GM10847 (cell line): ENCODE results near the gene SH2D4B.

ENCODE experiments used
- POLR2A ChIP-seq: IDR thresholded peaks from 2 replicates; pipeline ENCODE4 v1.6.1; 2011; ENCODE audit not compliant: insufficient read length; ENCODE audit errors: extremely low read depth

The SH2D4B gene

GRCh38 chr10:80537736-80538480, at the start of gene SH2D4B:
Gene SH2D4B, plus strand, starts transcription at chr10:80537902. Its CDS starts 430 bp downstream, at chr10:80538332.
- no peak for TF ChIP-seq POLR2A

GRCh38 chr10:80488539-80489066, 49.1 kb upstream of the SH2D4B start:
- no peak for TF ChIP-seq POLR2A

GRCh38 chr10:80489371-80490112, 48.2 kb upstream of the SH2D4B start:
- TF ChIP-seq POLR2A, result no peak

- no peak for TF ChIP-seq POLR2A
These were observed 46.2 kb upstream of the SH2D4B start for GRCh38 chr10:80491251-80492102.

GRCh38 chr10:80492848-80493521, 44.7 kb upstream of the SH2D4B start:
- TF ChIP-seq POLR2A, result no peak

GRCh38 chr10:80493522-80494051, 44.1 kb upstream of the SH2D4B start:
- no peak for TF ChIP-seq POLR2A

- TF ChIP-seq POLR2A, result no peak
These were observed 41.0 kb upstream of the SH2D4B start for GRCh38 chr10:80496555-80497172.

GRCh38 chr10:80497187-80498077, 40.3 kb upstream of the SH2D4B start:
- TF ChIP-seq POLR2A, result no peak

GRCh38 chr10:80498078-80498832, 39.4 kb upstream of the SH2D4B start:
- no peak for TF ChIP-seq POLR2A

GRCh38 chr10:80498833-80499741, 38.6 kb upstream of the SH2D4B start:
- TF ChIP-seq POLR2A, result no peak

- no peak for TF ChIP-seq POLR2A
These were observed 36.9 kb upstream of the SH2D4B start for GRCh38 chr10:80500572-80501380.
